Parathyroid adenoma (tissue), 2 donors: Measurements from ENCODE around the gene LAG3.

Source experiments
- H2AFZ ChIP-seq: fragments of 300-600 bp; sonication (generic); one replicate; pipeline ENCODE4 v1.7.0; 2017; ENCODE audit warnings: antibody characterized with exemption, mild to moderate bottlenecking
- H3K27ac ChIP-seq: fragments of 300-600 bp; sonication (generic); one replicate; pipeline ENCODE4 v1.7.0; 2017
- H3K27me3 ChIP-seq: fragments of 300-600 bp; sonication (generic); one replicate; pipeline ENCODE4 v1.7.0; 2017; ENCODE audit warnings: low read length; ENCODE audit not compliant: control insufficient read depth, insufficient read depth
- H3K36me3 ChIP-seq: fragments of 300-600 bp; sonication (generic); one replicate; pipeline ENCODE4 v1.7.0; 2017; ENCODE audit warnings: low read length; ENCODE audit not compliant: control insufficient read depth, insufficient read depth
- H3K4me1 ChIP-seq: fragments of 300-600 bp; sonication (generic); one replicate; pipeline ENCODE4 v1.7.0; 2017; ENCODE audit warnings: control low read depth
- H3K4me2 ChIP-seq: fragments of 300-600 bp; sonication (generic); one replicate; pipeline ENCODE4 v1.7.0; 2017; ENCODE audit warnings: low read length
- H3K4me3 ChIP-seq: fragments of 300-600 bp; sonication (generic); one replicate; pipeline ENCODE4 v1.7.0; 2017; ENCODE audit warnings: low read depth, low read length
- H3K79me2 ChIP-seq: fragments of 300-600 bp; sonication (generic); one replicate; pipeline ENCODE4 v1.7.0; 2017; ENCODE audit warnings: control low read depth
- H3K9ac ChIP-seq: fragments of 300-600 bp; sonication (generic); one replicate; pipeline ENCODE4 v1.7.0; 2017; ENCODE audit warnings: mild to moderate bottlenecking
- H3K9me3 ChIP-seq: fragments of 300-600 bp; sonication (generic); one replicate; pipeline ENCODE4 v1.7.0; 2017; ENCODE audit warnings: low read length; ENCODE audit not compliant: control insufficient read depth
- CTCF ChIP-seq: fragments of 300-600 bp; sonication (generic); IDR thresholded peaks from one replicate; pipeline ENCODE4 v1.7.0; 2017; ENCODE audit warnings: antibody characterized with exemption, mild to moderate bottlenecking
- donor health status: primary hyperparathyroidism.

LAG3 gene

GRCh38 chr12:6772331-6772695, at the start of gene LAG3:
TSS of gene LAG3 (plus strand) at chr12:6772520. CDS start at chr12:6772853, 333 bp downstream.
- Histone ChIP-seq H3K9ac (no peak within 1 kb of the TSS), H2AFZ (no peak within 1 kb of the TSS), H3K36me3 (no peaks in the 10 kb centered on the region), H3K4me1 (peaks cover 27% of the 10 kb centered on the region), H3K4me2 (no peak within 1 kb of the TSS), H3K4me3 (no peak within 1 kb of the TSS), H3K9me3 (no peaks in the 10 kb centered on the region), H3K27ac (peak within 1 kb of the TSS; percentile 50), H3K79me2 (peaks cover 4% of the 10 kb centered on the region), H3K27me3 (no peaks in the 10 kb centered on the region)
- no peak for TF ChIP-seq CTCF

GRCh38 chr12:6722863-6723262, 49.5 kb upstream of the LAG3 start:
- TF ChIP-seq CTCF: no peak
- Histone ChIP-seq H3K4me2 (no peak overlapping the region), H3K9ac (no peak overlapping the region), H2AFZ (peak overlapping the region; percentile 80), H3K27ac (no peak overlapping the region), H3K9me3 (no peaks in the 10 kb centered on the region), H3K79me2 (no peaks in the 10 kb centered on the region), H3K4me1 (no peaks in the 10 kb centered on the region), H3K36me3 (no peaks in the 10 kb centered on the region), H3K4me3 (no peak overlapping the region), H3K27me3 (no peaks in the 10 kb centered on the region)

- no peak for TF ChIP-seq CTCF
- H3K9me3 ChIP-seq: no peaks in the 10 kb centered on the region
- H3K4me1 ChIP-seq: no peaks in the 10 kb centered on the region
- H3K9ac ChIP-seq: no peak within 1 kb of the TSS
- H3K4me2 ChIP-seq: peak within 1 kb of the TSS; percentile 99
- no peaks in the 10 kb centered on the region for H3K27me3 ChIP-seq
- no peaks in the 10 kb centered on the region for H3K36me3 ChIP-seq
- peak within 1 kb of the TSS; percentile 84 for H3K27ac ChIP-seq
- no peaks in the 10 kb centered on the region for H3K79me2 ChIP-seq
- peak within 1 kb of the TSS; percentile 80 for H2AFZ ChIP-seq
- peak within 1 kb of the TSS; percentile 87 for H3K4me3 ChIP-seq
Observed at GRCh38 chr12:6723607-6724408, 48.5 kb upstream of the LAG3 start, which contains the start of gene COPS7A. TSS of gene COPS7A (plus strand) at chr12:6724046. CDS start at chr12:6724657, 611 bp downstream.

GRCh38 chr12:6724409-6724797, 47.9 kb upstream of the LAG3 start:
- H3K27ac ChIP-seq: peak overlapping the region; percentile 84
- H3K9me3 ChIP-seq: no peaks in the 10 kb centered on the region
- peak overlapping the region; percentile 87 for H3K4me3 ChIP-seq
- no peak for TF ChIP-seq CTCF
- H3K27me3 ChIP-seq: no peaks in the 10 kb centered on the region
- peak overlapping the region; percentile 99 for H3K4me2 ChIP-seq
- H3K36me3 ChIP-seq: no peaks in the 10 kb centered on the region
- H2AFZ ChIP-seq: peak overlapping the region; percentile 80
- H3K4me1 ChIP-seq: no peaks in the 10 kb centered on the region
- no peaks in the 10 kb centered on the region for H3K79me2 ChIP-seq
- no peak overlapping the region for H3K9ac ChIP-seq

GRCh38 chr12:6725350-6725749, 47.0 kb upstream of the LAG3 start:
- Histone ChIP-seq H3K27ac (no peak overlapping the region), H3K79me2 (no peaks in the 10 kb centered on the region), H3K9ac (no peak overlapping the region), H3K36me3 (no peaks in the 10 kb centered on the region), H3K4me2 (no peak overlapping the region), H3K4me3 (no peak overlapping the region), H3K27me3 (no peaks in the 10 kb centered on the region), H2AFZ (no peak overlapping the region), H3K4me1 (no peaks in the 10 kb centered on the region), H3K9me3 (no peaks in the 10 kb centered on the region)
- no peak for TF ChIP-seq CTCF
